GM21381 (cell line): ENCODE results near the gene CCDC85B.
A peak's percentile ranks its signal among the peaks of the same experiment; 100 is the strongest.

Source experiments
- ATAC-seq: cut with Tn5 transposase; IDR thresholded peaks from one replicate; pipeline ENCODE4 v1.9.1; 2021; ENCODE audit warnings: mild to moderate bottlenecking, moderate library complexity; ENCODE audit not compliant: unreplicated experiment

CCDC85B gene

GRCh38 chr11:65857500-65857852 lies 33.0 kb upstream of the CCDC85B start:
- ATAC-seq, result peak; percentile 2

- peak; percentile 46 for ATAC-seq
These were observed 32.4 kb upstream of the CCDC85B start, which contains the start of gene CFL1 for GRCh38 chr11:65857853-65858680. Gene CFL1, minus strand, starts transcription at chr11:65858180. Its CDS starts 81 bp downstream, at chr11:65858099.

GRCh38 chr11:65858681-65859087 lies 31.8 kb upstream of the CCDC85B start:
- no peak for ATAC-seq

- peak; percentile 49 for ATAC-seq
These were observed 31.2 kb upstream of the CCDC85B start for GRCh38 chr11:65859095-65859811.

- no peak for ATAC-seq
These were observed 30.6 kb upstream of the CCDC85B start for GRCh38 chr11:65859812-65860277.

GRCh38 chr11:65860278-65861164 lies 30.0 kb upstream of the CCDC85B start, which contains the start of gene MUS81:
Gene MUS81, plus strand, starts transcription at chr11:65860433. Its CDS starts 321 bp downstream, at chr11:65860754.
- ATAC-seq, result peak; percentile 26

GRCh38 chr11:65861165-65861505 lies 29.3 kb upstream of the CCDC85B start:
- ATAC-seq, result no peak

GRCh38 chr11:65861533-65862183 lies 28.8 kb upstream of the CCDC85B start:
- no peak for ATAC-seq

- no peak for ATAC-seq
These were observed 28.2 kb upstream of the CCDC85B start for GRCh38 chr11:65862191-65862735.

- no peak for ATAC-seq
These were observed 27.3 kb upstream of the CCDC85B start for GRCh38 chr11:65862941-65863888.

GRCh38 chr11:65863889-65864705 lies 26.4 kb upstream of the CCDC85B start:
- no peak for ATAC-seq

GRCh38 chr11:65864706-65865471 lies 25.6 kb upstream of the CCDC85B start:
- no peak for ATAC-seq

GRCh38 chr11:65865550-65866172 lies 24.8 kb upstream of the CCDC85B start:
- ATAC-seq, result no peak

- no peak for ATAC-seq
These were observed 23.8 kb upstream of the CCDC85B start for GRCh38 chr11:65866509-65867283.

GRCh38 chr11:65867284-65868071 lies 23.0 kb upstream of the CCDC85B start:
- ATAC-seq, result no peak
